Measurements from ENCODE around the gene SLAMF9. TPM values are rescaled to one million over a fixed set of nuclear protein-coding genes. Genes with fewer than 3 reads are reported as not detected.

SLAMF9 gene
- total RNA-seq, 1 experiment from 2014 or later, result 0.94 TPM

DNA sequence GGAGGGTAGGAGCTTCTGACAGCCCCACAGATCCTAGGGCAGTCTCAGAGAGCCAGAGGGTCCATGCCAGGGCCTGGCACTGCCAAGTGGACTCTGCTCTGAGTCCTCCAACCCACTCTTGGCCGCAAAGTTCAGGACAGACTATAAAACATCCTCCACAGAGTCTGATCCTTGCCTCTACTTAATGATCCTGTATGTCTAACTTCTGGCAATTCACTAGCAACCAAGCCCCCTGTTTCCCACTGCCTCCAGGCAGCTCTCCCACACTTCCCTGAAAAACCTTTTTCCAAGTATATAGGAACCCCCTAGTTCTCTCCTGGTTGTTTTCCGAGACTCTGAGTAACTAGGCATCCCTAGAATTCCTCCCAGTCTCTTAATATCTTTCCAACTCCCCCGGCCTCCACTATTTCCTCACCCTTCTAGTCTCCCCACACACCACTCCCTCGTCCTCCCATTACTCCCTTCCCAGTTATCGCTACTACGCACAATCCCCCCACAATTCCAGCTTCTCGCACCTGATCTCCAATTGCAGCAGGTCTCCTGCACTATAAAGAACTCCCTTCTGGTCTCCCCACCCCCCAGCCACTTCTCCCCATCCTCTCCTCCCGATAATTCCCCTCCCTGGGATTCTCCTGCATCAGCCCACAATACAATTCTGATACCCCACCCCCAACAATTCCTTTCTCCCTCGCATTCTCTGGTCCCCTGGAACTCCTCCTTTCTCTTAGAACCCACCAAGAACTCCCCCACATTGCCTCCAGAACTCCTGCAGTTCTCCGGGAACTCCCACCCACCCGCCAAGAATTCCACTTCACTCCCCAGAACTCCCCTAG is 9.2 kb downstream of the SLAMF9 start:
- Histone ChIP-seq H2AFZ (peak overlapping the region; percentile 79), H3K27ac (no peak overlapping the region), H3K4me2 (peak overlapping the region; percentile 91), H4K20me1 (ENCODE audit: insufficient read depth) (no peaks in the 10 kb centered on the region), H3F3A (ENCODE audit: insufficient read depth, low read depth) (no peaks in the 10 kb centered on the region; the same call in none of the 2 replicates), H3K9me2 (ENCODE audit: insufficient read depth) (no peaks in the 10 kb centered on the region), H3K4me1 (replicated peaks; ENCODE audit: insufficient read depth) (peaks cover 40% of the 10 kb centered on the region), H3K9me3 (ENCODE audit: insufficient read depth, low read depth) (no peaks in the 10 kb centered on the region), H3K4me3 (peak overlapping the region; percentile 76), H3K79me2 (ENCODE audit: low read depth) (peaks cover 18% of the 10 kb centered on the region; the same call in 1 of the 2 replicates), H3K27me3 (ENCODE audit: insufficient read depth, low read depth) (no peaks in the 10 kb centered on the region), H3K36me3 (ENCODE audit: low read depth) (0 out of 2 replicates have a peak, but pooled peaks cover 3% of the 10 kb centered on the region)
- no peak for DNase-seq
- no TSS peak for BruUV-seq (replicated peaks)
- ChIA-PET CTCF (interaction anchor here (0.6 to 1.3 kb wide), 5 partner anchors 10 to 163 kb away, joined by 3 to 7 read pairs (median 4); no protein-coding TSS in a partner anchor), POLR2A (ENCODE audit: unreplicated experiment) (interaction anchor here (0.6 kb wide), 1 partner anchor 20 kb away, joined by 4 read pairs; no protein-coding TSS in a partner anchor)
- TF ChIP-seq EZH2 (IDR thresholded peaks at IDR 0.05; ENCODE audit: low read depth), result no peak
- TF ChIP-seq, protein P1, sequence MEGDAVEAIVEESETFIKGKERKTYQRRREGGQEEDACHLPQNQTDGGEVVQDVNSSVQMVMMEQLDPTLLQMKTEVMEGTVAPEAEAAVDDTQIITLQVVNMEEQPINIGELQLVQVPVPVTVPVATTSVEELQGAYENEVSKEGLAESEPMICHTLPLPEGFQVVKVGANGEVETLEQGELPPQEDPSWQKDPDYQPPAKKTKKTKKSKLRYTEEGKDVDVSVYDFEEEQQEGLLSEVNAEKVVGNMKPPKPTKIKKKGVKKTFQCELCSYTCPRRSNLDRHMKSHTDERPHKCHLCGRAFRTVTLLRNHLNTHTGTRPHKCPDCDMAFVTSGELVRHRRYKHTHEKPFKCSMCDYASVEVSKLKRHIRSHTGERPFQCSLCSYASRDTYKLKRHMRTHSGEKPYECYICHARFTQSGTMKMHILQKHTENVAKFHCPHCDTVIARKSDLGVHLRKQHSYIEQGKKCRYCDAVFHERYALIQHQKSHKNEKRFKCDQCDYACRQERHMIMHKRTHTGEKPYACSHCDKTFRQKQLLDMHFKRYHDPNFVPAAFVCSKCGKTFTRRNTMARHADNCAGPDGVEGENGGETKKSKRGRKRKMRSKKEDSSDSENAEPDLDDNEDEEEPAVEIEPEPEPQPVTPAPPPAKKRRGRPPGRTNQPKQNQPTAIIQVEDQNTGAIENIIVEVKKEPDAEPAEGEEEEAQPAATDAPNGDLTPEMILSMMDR (conservative IDR thresholded peaks at IDR 0.05), result no peak
- intact Hi-C loops (cut with micrococcal nuclease; ENCODE audit: unreplicated experiment), result loop anchor here (1.0 to 5.0 kb wide), 3 partner anchors 20 to 163 kb away; partner anchors contain the start of genes DUSP23 and TAGLN2

- ChIA-PET POLR2A (ENCODE audit: unreplicated experiment) (interaction anchor here (0.5 to 0.6 kb wide), 3 partner anchors 17 to 49 kb away, joined by 3 to 4 read pairs (median 4); no protein-coding TSS in a partner anchor), CTCF (interaction anchor here (0.6 to 1.2 kb wide), 4 partner anchors 11 to 162 kb away, joined by 3 to 7 read pairs (median 4); no protein-coding TSS in a partner anchor)
- intact Hi-C loops (cut with micrococcal nuclease; ENCODE audit: unreplicated experiment), result loop anchor here (2.0 kb wide), 1 partner anchor 63 kb away; no protein-coding TSS in a partner anchor
- Histone ChIP-seq H3K9me3 (ENCODE audit: insufficient read depth, low read depth) (no peaks in the 10 kb centered on the region), H3K36me3 (ENCODE audit: low read depth) (0 out of 2 replicates have a peak, but pooled peaks cover 4% of the 10 kb centered on the region), H4K20me1 (ENCODE audit: insufficient read depth) (no peaks in the 10 kb centered on the region), H3K9me2 (ENCODE audit: insufficient read depth) (no peaks in the 10 kb centered on the region), H3K27me3 (ENCODE audit: insufficient read depth, low read depth) (no peaks in the 10 kb centered on the region), H2AFZ (no peak overlapping the region), H3F3A (ENCODE audit: insufficient read depth, low read depth) (no peaks in the 10 kb centered on the region; the same call in 1 of the 2 replicates), H3K79me2 (ENCODE audit: low read depth) (peaks cover 18% of the 10 kb centered on the region; the same call in 1 of the 2 replicates), H3K4me1 (replicated peaks; ENCODE audit: insufficient read depth) (peaks cover 36% of the 10 kb centered on the region), H3K4me2 (peak overlapping the region; percentile 91), H3K27ac (no peak overlapping the region), H3K4me3 (peak overlapping the region; percentile 76; the same call in 1 of the 2 replicates)
- BruUV-seq (replicated peaks), result no TSS peak
- no peak for DNase-seq
- TF ChIP-seq, protein P1 (conservative IDR thresholded peaks at IDR 0.05), result no peak
- TF ChIP-seq EZH2 (IDR thresholded peaks at IDR 0.05; ENCODE audit: low read depth), result no peak
Observed at GRCh38 chr1:159943908-159944622, 10.0 kb downstream of the SLAMF9 start.

DNA sequence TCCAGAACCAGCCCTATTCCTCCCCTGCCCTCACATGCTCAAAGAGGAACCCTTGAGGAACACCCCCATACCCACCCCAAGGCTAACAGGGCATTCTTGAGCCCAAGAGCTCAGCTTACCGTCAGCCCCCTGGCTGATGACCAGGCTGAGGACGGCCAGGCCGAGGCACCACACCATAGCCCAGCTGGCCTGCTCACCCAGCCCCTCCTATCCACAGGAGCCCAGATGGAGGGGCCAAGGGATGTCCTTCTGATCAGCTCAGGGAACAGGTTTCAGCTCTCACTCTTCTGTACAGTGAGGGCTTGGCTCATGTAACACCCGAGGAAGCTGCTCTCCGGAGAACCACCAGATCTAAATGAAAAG is 10.8 kb downstream of the SLAMF9 start:
- no peak overlapping the region for H3K4me3 ChIP-seq
- POLR2A ChIA-PET (ENCODE audit: unreplicated experiment), result no interaction called here
- H3K9me2 ChIP-seq (ENCODE audit: insufficient read depth), result no peaks in the 10 kb centered on the region
- CTCF ChIA-PET, result no interaction called here
- H3K27ac ChIP-seq, result no peak overlapping the region
- DNase-seq, result no peak
- peaks cover 38% of the 10 kb centered on the region for H3K4me1 ChIP-seq (replicated peaks; ENCODE audit: insufficient read depth)
- no peak overlapping the region for H3K4me2 ChIP-seq
- no peaks in the 10 kb centered on the region for H3K9me3 ChIP-seq (ENCODE audit: insufficient read depth, low read depth)
- intact Hi-C loops (cut with micrococcal nuclease; ENCODE audit: unreplicated experiment), result no loop called here
- BruUV-seq (replicated peaks), result no TSS peak
- 0 out of 2 replicates have a peak, but pooled peaks cover 4% of the 10 kb centered on the region for H3K36me3 ChIP-seq (ENCODE audit: low read depth)
- no peak overlapping the region for H2AFZ ChIP-seq
- no peaks in the 10 kb centered on the region; the same call in 1 of the 2 replicates for H3F3A ChIP-seq (ENCODE audit: insufficient read depth, low read depth)
- H3K79me2 ChIP-seq (ENCODE audit: low read depth), result peaks cover 18% of the 10 kb centered on the region; the same call in 1 of the 2 replicates
- TF ChIP-seq EZH2 (IDR thresholded peaks at IDR 0.05; ENCODE audit: low read depth), result no peak
- TF ChIP-seq, protein P1 (conservative IDR thresholded peaks at IDR 0.05), result no peak
- no peaks in the 10 kb centered on the region for H4K20me1 ChIP-seq (ENCODE audit: insufficient read depth)
- H3K27me3 ChIP-seq (ENCODE audit: insufficient read depth, low read depth), result no peaks in the 10 kb centered on the region
